Psoas muscle (tissue), 8 donors: ENCODE results near the gene KIF17. TPM values are rescaled to one million over a fixed set of nuclear protein-coding genes. Genes with fewer than 3 reads are reported as not detected.

Experiments
- ATAC-seq, 4 donors: fragments of 200-7000 bp; cut with Tn5 transposase; one replicate each; pipeline ENCODE4 v1.9.1; 2020; ENCODE audit warnings: moderate library complexity in 3 of 4, mild to moderate bottlenecking in 2 of 4
- DNase-seq, 2 donors: peaks; one replicate each; pipeline ENCODE4 v3.0.0-alpha.2; 2020
- H3K27ac ChIP-seq: fragments of 200-600 bp; one replicate; pipeline ENCODE4 v1.8.0; 2022
- H3K27me3 ChIP-seq, 3 donors: fragments of 200-600 bp in 1 of 3; one replicate each; pipeline versions ENCODE4 v1.6.1 to v1.8.0; 2013 to 2022; ENCODE audit warnings: low read length in 2 of 3, mild to moderate bottlenecking in 2 of 3, moderate library complexity in 1 of 3; ENCODE audit not compliant: insufficient read depth in 3 of 3
- H3K36me3 ChIP-seq, 2 donors: fragments of 200-600 bp in 1 of 2; one replicate each; pipeline versions ENCODE4 v1.6.1 to v1.8.0; 2013 to 2022; ENCODE audit warnings: low read depth in 1 of 2, mild to moderate bottlenecking in 1 of 2, moderate library complexity in 1 of 2; ENCODE audit not compliant: insufficient read depth in 1 of 2
- H3K4me1 ChIP-seq: fragments of 200-600 bp; one replicate; pipeline ENCODE4 v1.8.0; 2022
- H3K4me3 ChIP-seq: fragments of 200-600 bp; one replicate; pipeline ENCODE4 v1.8.0; 2022; ENCODE audit warnings: mild to moderate bottlenecking
- H3K9me3 ChIP-seq: fragments of 200-600 bp; one replicate; pipeline ENCODE4 v1.8.0; 2022
- CTCF ChIP-seq: fragments of 200-600 bp; IDR thresholded peaks from one replicate; pipeline ENCODE4 v1.8.0; 2022; ENCODE audit warnings: antibody characterized with exemption
- WGBS, 3 donors: extraction: QIAGEN DNeasy Blood & Tissue Kit; methylation state at CpG; one replicate each; pipeline versions ENCODE4 v1.1.6 to v1.1.7; 2013; 5-methylcytosine and 5-hydroxymethylcytosine counted together
- intact Hi-C, 2 donors: fragments of 100-400 bp; cut with DNase I; formaldehyde crosslinking; loops; one replicate each; pipeline versions ENCODE4 v1.11.0 to v1.14.2; 2022
- polyA plus RNA-seq, 3 donors: library from polyadenylated mRNA; stranded (reverse); fragments of 200-250 nt; gene quantifications; one replicate each; pipeline ENCODE4 v1.2.3, GENCODE V29; 2013
- total RNA-seq, 4 donors: library from RNA; stranded (reverse); fragmentation: NEBNext Ultra II Directional in 2 of 4; extraction: Animal tissue kit (Norgen Biotek cat#: 25700) in 2 of 4; gene quantifications; one replicate each; pipeline versions ENCODE4 v1.2.1 to v1.2.4, GENCODE V29; 2021 to 2023
- donor health status: healthy with polysubstance abuse.
- donor health status: DM: no; HTN: no; CAD: no; lungs with moderate emphysema.
- donor health status: Bipolar disorder and iron deficiency.
- donor health status: healthy.
- donor health status: DM: yes; HTN: yes; CAD: no.
- donor health status: DM: no; HTN: no; CAD: no.
- donor health status: DM: no; HTN: no; CAD: no.
- donor health status: DM: yes; HTN: yes; CAD: no.

The KIF17 gene
- total and polyA plus RNA-seq, 7 donors = 1.1 to 3.4 (median 1.5) TPM

DNA sequence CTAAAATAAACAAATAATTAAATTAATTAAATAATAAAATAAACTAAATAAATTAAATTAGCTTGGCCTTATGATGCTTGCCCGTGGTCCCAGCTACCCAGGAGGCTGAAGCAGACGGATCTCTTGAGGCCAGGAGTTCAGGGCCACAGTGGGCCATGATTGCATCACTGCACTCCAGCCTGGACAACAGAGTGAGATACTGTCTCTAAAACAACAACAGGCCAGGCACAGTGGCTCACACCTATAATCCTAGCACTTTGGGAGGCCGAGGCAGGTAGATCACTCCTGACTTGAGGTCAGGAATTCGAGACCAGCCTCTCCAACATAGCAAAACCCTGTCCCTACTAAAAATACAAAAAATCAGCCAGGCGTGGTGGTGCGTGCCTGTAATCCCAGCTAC, 96.8 kb downstream of the KIF17 start:
- no peak for TF ChIP-seq CTCF
- 74 to 96% (median 81%) methylated on average over 6 of the region's 6 CpGs for WGBS, 3 donors
- H3K4me3 ChIP-seq = no peak overlapping the region
- intact Hi-C loops = no loop called here
- ATAC-seq = no peak
- no peak for DNase-seq
- peaks cover 7% of the 10 kb centered on the region for H3K4me1 ChIP-seq
- no peaks in the 10 kb centered on the region for H3K36me3 ChIP-seq
- H3K27ac ChIP-seq = no peak overlapping the region
- no peaks in the 10 kb centered on the region for H3K27me3 ChIP-seq
- H3K9me3 ChIP-seq = no peaks in the 10 kb centered on the region

- H3K27me3 ChIP-seq = no peaks in the 10 kb centered on the region
- no peak for DNase-seq
- TF ChIP-seq CTCF = no peak
- H3K36me3 ChIP-seq = no peaks in the 10 kb centered on the region
- H3K9me3 ChIP-seq = no peaks in the 10 kb centered on the region
- 83 to 92% (median 90%) methylated on average over 1 of the region's 1 CpG for WGBS, 3 donors
- no peak overlapping the region for H3K27ac ChIP-seq
- peaks cover 9% of the 10 kb centered on the region for H3K4me1 ChIP-seq
- no peak overlapping the region for H3K4me3 ChIP-seq
- ATAC-seq = no peak
- intact Hi-C loops = no loop called here
Measured at GRCh38 chr1:20619999-20620398, 97.8 kb downstream of the KIF17 start.

DNA sequence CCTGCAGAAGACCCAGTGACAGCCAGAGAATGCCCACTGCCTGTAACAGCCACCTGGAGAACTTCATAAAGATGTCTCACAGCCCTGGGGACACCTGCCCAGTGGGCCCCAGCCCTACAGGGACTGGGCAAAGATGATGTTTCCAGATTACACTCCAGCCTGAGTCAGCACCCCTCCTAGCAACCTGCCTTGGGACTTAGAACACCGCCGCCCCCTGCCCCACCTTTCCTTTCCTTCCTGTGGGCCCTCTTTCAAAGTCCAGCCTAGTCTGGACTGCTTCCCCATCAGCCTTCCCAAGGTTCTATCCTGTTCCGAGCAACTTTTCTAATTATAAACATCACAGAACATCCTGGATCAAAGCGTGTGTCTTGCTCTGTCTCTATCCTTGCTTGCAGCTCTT, 99.3 kb downstream of the KIF17 start:
- DNase-seq (no peak), ATAC-seq (peak in 1 of 4 donors; percentile 28)
- Histone ChIP-seq H3K4me3 (no peak overlapping the region), H3K4me1 (peaks cover 14% of the 10 kb centered on the region), H3K27me3 (no peaks in the 10 kb centered on the region), H3K36me3 (no peaks in the 10 kb centered on the region), H3K9me3 (no peaks in the 10 kb centered on the region), H3K27ac (no peak overlapping the region)
- 41 to 59% (median 47%) methylated on average over 4 of the region's 4 CpGs for WGBS, 3 donors
- intact Hi-C loops = no loop called here
- no peak for TF ChIP-seq CTCF

GRCh38 chr1:20616847-20617487, 100.8 kb downstream of the KIF17 start:
- WGBS, 3 donors = 68 to 69% (median 68%) methylated on average over 3 of the region's 3 CpGs
- Histone ChIP-seq H3K36me3 (no peaks in the 10 kb centered on the region), H3K27me3 (no peaks in the 10 kb centered on the region), H3K4me1 (peaks cover 16% of the 10 kb centered on the region), H3K4me3 (no peak overlapping the region), H3K9me3 (no peaks in the 10 kb centered on the region), H3K27ac (no peak overlapping the region)
- no peak for TF ChIP-seq CTCF
- intact Hi-C loops = no loop called here
- ATAC-seq = no peak
- no peak for DNase-seq
